Activated T-cell treated with anti-CD3 and anti-CD28 coated beads for 4 hours (primary cell): ENCODE measurements around the gene MAPRE2.
"Not testable (repeated sequence)": the region's sequence is repeated elsewhere in the genome, so short reads cannot be mapped to it uniquely, and the experiment has no call there.

Source experiments
- DNase-seq: peaks from one replicate; pipeline ENCODE4 v3.0.0-alpha.2; 2020

The MAPRE2 gene

DNA sequence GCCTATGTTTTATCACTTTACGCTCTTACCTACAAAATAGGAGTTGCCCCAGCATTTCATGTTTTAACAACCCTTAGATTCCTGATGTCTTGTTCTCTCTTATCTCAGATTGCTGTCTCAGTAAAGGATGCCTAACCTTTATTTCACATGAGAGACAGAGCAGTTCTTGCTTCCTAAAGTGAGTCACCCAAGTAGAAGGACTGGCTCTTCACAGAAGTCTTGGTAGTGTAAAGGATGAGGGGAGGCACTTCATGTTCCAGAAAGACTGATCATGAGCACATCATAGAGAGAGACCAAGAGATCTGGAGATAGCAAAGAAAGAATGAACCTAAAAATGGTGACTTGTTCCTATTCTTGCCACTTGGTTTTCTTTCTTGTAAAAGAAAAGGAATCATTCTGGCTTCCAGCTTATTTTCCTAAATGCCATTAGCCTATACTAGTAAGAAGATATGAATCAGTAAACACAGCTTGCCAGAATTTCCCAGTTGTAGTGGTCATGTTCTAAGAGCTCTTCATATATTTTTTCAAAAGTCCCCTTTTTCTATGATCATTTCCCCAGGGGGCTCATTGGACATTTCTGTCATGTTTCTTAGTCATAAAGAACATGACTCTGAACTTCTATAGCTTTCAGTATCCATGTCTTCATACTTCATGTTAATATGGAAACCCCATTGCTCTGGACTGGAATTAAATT is 54.9 kb downstream of the MAPRE2 start:
- DNase-seq: no peak

DNA sequence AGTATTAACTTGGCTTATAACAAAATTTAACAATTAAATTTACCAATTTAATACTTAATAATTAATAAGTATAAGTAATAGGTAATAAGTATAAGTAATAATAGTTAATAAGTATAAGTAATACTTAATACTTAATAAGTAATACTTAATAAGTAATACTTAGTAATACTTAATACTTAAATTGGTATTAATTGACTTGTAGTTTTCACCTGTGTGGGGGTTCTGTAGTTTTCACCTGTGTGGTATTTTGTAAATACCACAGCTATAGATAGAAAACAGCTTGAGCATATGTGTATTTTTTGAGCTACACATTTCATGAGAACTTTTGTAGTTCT is 55.4 kb downstream of the MAPRE2 start:
- DNase-seq: no peak

GRCh38 chr18:35097195-35097594 is 56.0 kb downstream of the MAPRE2 start:
- no peak for DNase-seq

GRCh38 chr18:35097763-35098162 is 56.5 kb downstream of the MAPRE2 start:
- DNase-seq: no peak

DNA sequence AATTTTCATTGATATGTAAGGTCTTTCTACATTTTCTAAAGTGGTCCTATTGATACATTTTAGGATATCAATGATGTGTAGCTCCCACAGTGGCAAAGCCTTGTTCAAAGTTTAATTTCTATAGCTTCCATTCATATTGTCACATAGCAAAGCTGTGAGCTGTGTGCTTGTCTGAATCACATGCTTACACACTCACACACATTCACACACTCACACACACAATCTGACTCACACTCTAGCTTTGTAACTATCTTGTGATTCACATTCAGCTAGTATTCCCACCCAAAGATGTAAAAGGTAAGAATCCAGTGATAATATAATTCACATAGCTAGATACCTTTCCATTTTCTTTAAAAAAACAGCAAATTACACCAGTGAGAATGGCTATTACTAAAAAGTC is 58.7 kb downstream of the MAPRE2 start:
- no peak for DNase-seq

DNA sequence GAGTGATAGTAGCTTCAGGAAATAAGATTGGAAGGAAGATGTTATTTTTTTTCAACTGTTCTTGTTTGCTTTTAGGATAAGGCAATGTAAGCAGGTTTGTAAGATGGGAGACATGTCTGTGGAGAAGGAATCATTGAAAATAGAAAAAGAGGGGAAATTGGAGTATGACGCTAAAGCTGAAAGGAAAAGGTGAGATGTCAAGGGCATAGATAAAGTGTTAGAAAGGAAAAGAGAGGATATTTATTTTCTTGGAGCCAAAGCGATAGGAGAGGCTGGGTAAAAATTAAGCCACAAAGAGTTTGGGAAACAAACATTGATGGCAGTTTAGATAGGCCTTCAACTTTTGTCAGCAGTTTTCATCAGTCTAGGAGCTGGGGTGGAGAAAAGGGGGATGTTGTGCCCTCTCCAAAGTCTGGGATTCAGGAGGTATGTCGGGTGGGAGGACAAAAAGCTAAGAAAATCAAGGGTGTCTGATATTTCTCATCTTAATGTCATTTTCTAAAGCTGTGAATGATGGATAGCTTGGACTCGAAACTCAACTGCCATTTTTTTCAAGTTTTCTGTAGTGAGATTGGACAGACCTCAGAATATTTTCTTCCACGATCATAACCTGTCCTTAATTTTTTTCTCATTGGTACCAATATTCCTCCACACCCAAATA is 63.3 kb downstream of the MAPRE2 start:
- no peak for DNase-seq

DNA sequence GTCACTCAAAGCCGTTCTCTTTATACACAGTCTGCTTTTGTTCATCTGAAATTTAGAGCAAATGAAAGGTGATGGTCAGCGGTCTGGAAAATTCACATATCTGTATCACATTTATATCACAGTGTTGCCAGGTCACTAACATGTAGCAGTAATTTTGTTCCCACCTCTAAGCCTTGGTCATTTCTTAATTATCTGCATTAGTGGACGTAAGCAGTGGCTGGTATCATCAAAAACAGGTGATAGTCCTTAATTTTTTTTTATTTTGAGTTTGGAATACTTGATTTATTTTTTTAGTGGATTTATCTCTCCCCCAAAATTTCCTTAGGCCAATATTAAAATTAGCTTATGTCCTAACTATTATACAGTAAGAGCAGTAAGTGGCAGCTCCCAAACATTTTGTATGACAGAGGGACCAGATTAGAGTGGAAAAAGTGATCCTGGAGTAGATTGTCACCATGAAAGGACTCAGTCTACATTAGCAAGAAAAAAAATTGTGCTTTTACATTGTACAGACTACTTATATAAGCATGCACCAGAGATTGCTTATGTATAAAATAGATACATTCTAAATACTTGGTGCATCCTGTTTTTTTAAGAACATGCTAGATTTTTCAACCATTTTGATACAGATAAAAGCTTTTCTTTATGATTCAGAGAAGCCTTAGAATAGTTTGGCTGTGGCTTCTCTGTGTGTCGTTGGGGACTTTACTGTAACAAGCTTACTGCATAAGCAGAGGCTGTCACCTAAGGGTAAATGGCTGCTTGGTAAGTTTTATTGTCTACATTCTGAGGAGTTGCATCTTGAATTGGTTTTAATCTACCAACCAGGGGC is 65.0 kb downstream of the MAPRE2 start:
- DNase-seq: no peak

- DNase-seq: no peak
Observed at GRCh38 chr18:35106845-35107148, 65.6 kb downstream of the MAPRE2 start.

DNA sequence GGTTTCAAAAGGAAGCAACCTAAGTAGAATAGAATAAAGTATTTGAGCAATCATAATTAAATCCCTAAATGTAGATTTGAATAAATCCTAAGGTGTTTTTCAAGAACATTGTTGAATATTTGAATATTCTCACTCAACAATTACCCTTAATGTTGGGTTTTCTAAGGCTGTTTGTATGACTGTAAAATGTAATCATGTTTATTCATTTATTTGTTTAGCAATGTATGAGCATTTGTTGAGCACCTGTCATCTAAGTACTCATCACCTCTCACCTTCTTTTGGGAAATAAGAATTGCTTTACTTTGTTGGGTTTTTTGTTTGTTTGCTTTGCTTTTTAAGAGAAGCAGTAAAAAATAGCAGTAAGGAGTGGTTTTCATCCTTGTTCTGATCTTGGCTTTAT is 66.0 kb downstream of the MAPRE2 start:
- no peak for DNase-seq

DNA sequence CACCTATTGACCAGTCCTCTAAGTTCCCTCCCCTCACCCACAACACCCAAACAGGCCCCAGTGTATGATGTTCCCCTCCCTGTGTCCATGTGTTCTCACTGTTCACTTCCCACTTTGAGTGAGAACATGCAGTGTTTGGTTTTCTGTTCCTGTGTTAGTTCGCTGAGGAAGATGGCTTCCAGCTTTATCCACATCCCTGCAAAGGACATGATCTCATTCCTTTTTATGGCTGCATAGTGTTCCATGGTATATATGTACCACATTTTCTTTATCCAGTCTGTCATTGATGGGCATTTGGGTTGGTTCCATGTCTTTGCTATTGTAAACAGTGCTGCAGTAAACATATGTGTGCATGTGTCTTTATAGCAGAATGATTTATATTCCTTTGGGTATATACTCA is 66.9 kb downstream of the MAPRE2 start:
- DNase-seq: not testable (repeated sequence)

DNA sequence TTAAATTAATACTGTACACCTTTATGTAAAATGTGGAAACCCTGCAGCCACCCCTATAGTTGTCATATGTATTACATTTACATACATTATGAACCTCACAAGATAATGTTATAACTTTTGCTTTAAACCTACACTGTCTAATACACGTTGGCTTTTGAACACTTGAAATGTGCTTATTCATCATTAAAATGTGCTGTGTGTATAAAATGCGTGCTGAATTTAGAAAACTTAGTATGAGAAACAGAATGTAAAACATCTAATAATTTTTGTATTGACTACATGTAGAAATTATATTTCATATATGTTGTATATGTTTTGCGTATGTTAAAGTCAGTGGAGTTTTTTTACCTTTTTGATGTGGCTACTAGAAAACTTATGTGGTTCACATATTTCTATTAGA is 68.8 kb downstream of the MAPRE2 start:
- no peak for DNase-seq

- no peak for DNase-seq
Observed at GRCh38 chr18:35110554-35111485, 69.6 kb downstream of the MAPRE2 start.

- no peak for DNase-seq
Observed at GRCh38 chr18:35112696-35113095, 71.5 kb downstream of the MAPRE2 start.

GRCh38 chr18:35114305-35114704 is 73.1 kb downstream of the MAPRE2 start:
- no peak for DNase-seq

DNA sequence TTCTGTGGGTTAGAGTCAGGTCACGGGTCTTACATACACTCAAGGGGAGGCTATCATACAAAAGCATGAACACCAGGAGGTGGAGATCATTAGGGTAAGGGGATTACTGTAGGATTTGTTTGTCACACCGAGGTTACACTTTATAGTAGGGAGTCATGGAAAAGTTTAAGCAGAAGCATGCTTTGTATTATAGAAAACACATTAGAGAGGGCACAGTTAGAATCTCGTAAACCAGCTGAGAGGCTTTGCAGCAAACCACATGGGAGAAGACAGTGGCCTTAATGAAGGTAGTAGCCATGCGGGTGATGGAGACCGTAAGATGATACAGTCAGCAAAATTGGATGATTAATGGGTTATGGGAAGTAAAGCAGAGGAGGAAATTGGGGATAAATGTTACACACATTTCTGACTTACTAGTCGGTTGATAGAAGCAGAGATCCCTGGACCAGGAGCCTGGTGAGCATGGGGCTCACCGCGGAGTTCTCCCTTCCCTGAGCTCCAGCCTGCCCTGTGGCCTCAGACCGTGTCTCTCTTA is 75.6 kb downstream of the MAPRE2 start:
- no peak for DNase-seq

DNA sequence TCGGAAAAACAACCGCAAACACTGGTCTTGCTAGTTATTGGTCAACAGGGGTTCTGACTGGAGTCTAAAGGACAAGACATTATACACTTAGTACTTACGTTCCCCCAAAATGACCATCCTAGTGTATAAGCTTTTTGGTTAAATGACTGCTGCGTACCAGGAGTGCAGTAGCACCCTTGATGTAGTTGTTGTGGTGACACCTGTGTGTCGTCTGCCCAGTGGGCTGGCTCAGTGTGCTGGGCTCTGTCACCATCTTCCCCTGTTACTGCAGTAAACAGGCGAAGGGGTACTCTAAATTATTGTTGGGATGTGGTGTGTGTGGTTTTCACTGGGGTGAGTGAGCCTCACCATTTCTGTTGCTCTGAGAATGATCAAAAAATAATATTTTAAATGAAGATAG is 76.2 kb downstream of the MAPRE2 start:
- DNase-seq: no peak

DNA sequence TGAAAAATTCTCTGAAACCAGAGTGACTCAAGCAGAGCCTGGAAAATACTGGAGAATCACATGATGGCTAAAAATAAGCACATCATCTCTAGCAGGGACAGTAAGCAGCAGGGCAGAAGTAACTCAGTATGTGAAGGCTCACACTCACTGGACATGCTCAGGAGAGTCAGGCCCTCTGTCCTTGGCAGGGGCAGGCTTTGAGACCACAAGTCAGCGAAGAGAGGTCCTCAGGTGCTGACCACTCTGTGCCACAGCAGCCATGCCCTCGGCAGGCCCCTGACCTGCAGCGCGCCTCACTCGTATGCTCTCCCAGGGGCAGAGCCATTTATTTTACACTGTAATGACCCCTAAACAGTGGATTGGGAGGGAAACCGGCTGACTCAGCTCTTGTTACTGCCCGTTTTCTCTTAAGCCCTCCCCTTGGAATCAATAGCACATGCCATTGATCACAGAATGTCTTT is 76.8 kb downstream of the MAPRE2 start:
- no peak for DNase-seq

GRCh38 chr18:35118641-35119040 is 77.4 kb downstream of the MAPRE2 start:
- DNase-seq: no peak

- DNase-seq: no peak
Observed at GRCh38 chr18:35121038-35121437, 79.8 kb downstream of the MAPRE2 start.

GRCh38 chr18:35121531-35121930 is 80.3 kb downstream of the MAPRE2 start:
- DNase-seq: no peak

- no peak for DNase-seq
Observed at GRCh38 chr18:35122586-35123224, 81.5 kb downstream of the MAPRE2 start.

DNA sequence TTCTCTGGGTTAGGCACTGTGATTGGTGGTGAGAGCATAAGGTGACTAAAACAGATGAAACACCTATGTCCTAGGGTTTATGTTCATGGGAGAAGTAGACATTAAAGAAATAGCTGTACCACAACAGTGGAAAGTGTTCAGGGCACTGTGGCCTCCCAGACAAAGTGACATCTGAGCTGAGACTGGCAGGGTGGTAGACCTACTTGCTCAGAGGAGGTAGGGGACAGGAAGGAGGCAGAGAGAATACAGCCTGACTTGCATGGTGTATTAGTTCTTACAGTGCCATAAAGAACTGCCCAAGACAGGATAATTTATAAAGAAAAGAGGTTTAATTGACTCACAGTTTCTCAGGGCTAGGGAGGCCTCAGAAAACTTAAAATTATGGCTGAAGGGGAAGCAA is 82.6 kb downstream of the MAPRE2 start:
- no peak for DNase-seq
